Measurements from ENCODE around the gene SHC2.

Gene SHC2

DNA sequence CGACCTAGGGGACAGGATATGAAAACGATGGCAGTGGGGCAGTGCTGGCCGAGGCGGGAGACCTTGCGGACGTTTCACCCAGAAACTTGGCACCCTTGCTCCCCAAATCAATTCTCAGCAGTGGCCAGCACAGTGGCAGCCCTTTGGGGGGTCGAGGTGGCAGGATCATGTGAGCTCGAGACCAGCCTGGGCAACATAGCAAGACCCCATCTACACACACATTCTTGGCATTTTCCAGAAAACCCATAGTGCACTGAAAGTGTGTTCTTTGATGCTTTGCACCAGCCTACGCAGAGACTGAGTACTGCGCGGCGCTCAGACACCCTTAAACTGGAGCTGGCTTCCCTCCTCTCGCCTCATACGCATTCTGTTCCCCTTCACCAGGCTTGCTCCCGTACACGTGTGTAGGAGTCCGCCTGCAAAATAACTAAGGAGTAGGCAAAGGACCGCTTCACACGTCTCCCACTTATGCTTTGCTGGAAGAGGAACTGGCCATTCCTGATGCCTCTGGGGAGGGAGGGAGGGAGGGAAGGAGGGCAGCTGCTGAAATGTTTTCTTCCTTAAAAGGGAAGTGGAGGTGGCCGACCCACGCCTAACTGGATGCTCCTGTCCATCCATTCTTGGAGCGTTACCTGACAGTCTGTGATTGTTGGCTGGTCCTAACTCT lies 92.7 kb downstream of the SHC2 start:
- TF ChIP-seq CTCF (IDR thresholded peaks at IDR 0.05; ENCODE audit: borderline replicate concordance, insufficient read depth, low read depth, low read length): no peak

DNA sequence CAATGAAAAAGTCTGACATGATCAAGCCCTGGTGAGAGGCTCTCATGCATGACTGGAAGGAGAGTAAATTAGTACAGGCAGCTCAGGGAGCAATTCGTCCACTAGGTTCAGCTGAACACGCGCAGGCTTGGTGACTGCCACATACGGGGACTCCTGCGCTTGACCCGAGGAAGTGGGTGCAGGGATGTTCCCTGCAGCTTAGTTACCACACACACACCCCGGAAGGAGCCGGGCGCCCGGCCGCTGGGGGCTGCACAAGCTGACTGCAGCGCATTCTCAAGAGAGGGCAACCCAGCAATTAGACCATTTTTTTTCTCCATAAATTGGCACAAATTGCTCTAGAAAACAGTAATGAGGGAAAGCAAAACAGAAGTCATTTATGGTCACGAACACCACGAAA lies 93.3 kb downstream of the SHC2 start:
- no peak overlapping the region for H3K4me3 ChIP-seq (ENCODE audit: low read depth, low read length)

More for the DNA sequence above, 92.7 kb downstream of the SHC2 start:
- no peak overlapping the region for H3K4me3 ChIP-seq (ENCODE audit: low read depth, low read length)

GRCh38 chr19:366951-367350 lies 93.9 kb downstream of the SHC2 start:
- TF ChIP-seq CTCF (IDR thresholded peaks at IDR 0.05; ENCODE audit: borderline replicate concordance, insufficient read depth, low read depth, low read length): no peak
- H3K4me3 ChIP-seq (ENCODE audit: low read depth, low read length): no peak overlapping the region

More for the DNA sequence above, 93.3 kb downstream of the SHC2 start:
- no peak for TF ChIP-seq CTCF (IDR thresholded peaks at IDR 0.05; ENCODE audit: borderline replicate concordance, insufficient read depth, low read depth, low read length)

Data from GM12875 (cell line).